T-helper 17 cell (primary cell): ENCODE results near the gene PPP2R2C. TPM values are rescaled to one million over a fixed set of nuclear protein-coding genes. Genes with fewer than 3 reads are reported as not detected.

ENCODE experiments used
- ATAC-seq: fragments of 150-1000 bp; cut with Tn5 transposase; 2 replicates; pipeline ENCODE4 v1.10.0; 2021; ENCODE audit warnings: mild to moderate bottlenecking, moderate library complexity
- DNase-seq, 3 donors: peaks; one replicate each; pipeline versions ENCODE4 v3.0.0 to v3.0.0-alpha.2; 2020 to 2021
- H3K9me3 ChIP-seq: one replicate; pipeline ENCODE4 v1.7.0; 2013; ENCODE audit warnings: low read length, mild to moderate bottlenecking; ENCODE audit not compliant: control insufficient read depth, poor library complexity, severe bottlenecking
- H3K27ac Mint-ChIP-seq: one replicate; pipeline ENCODE4 v1.8.0; 2022; ENCODE audit warnings: mild to moderate bottlenecking, moderate library complexity, mixed read lengths
- H3K27me3 Mint-ChIP-seq: one replicate; pipeline ENCODE4 v1.8.0; 2022; ENCODE audit warnings: mixed read lengths
- H3K36me3 Mint-ChIP-seq: one replicate; pipeline ENCODE4 v1.8.0; 2022; ENCODE audit warnings: low read depth, mixed read lengths
- H3K4me1 Mint-ChIP-seq: one replicate; pipeline ENCODE4 v1.8.0; 2022; ENCODE audit warnings: mild to moderate bottlenecking, mixed read lengths
- H3K4me3 Mint-ChIP-seq: one replicate; pipeline ENCODE4 v1.8.0; 2022; ENCODE audit warnings: mild to moderate bottlenecking, moderate library complexity, mixed read lengths
- total RNA-seq, 4 donors: library from RNA in 2 of 4; stranded (reverse) in 2 of 4; gene quantifications; one replicate each; pipeline ENCODE4 v1.2.3 and lab custom pipeline; 2022 to 2026

The PPP2R2C gene
- total RNA-seq, 2 donors from 2014 or later, result not detected

DNA sequence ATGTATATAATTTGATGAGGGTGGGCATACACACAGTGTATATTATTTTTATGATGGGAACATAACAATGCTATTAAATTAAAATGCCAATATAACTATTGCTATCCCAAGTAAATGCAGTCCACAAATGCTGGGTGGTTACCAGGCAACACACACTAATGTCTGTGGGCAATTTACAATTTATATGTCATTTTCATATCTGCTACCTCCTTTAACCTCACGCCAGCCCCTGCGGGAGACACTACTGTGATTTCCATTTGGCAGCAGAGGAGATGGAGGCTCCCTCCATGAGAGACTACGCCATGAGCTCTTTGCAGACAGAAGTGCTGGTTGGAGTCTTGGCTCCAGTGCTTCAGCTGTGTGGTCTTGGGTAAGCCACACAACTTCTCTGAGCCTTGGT is 87.9 kb downstream of the PPP2R2C start:
- H3K27ac Mint-ChIP-seq, result no peak overlapping the region
- H3K27me3 Mint-ChIP-seq, result peaks cover 42% of the 10 kb centered on the region
- H3K4me1 Mint-ChIP-seq, result peaks cover 5% of the 10 kb centered on the region
- no peak overlapping the region for H3K4me3 Mint-ChIP-seq
- no peaks in the 10 kb centered on the region for H3K9me3 ChIP-seq
- ATAC-seq (no peak), DNase-seq (no peak)
- peaks cover 6% of the 10 kb centered on the region for H3K36me3 Mint-ChIP-seq

DNA sequence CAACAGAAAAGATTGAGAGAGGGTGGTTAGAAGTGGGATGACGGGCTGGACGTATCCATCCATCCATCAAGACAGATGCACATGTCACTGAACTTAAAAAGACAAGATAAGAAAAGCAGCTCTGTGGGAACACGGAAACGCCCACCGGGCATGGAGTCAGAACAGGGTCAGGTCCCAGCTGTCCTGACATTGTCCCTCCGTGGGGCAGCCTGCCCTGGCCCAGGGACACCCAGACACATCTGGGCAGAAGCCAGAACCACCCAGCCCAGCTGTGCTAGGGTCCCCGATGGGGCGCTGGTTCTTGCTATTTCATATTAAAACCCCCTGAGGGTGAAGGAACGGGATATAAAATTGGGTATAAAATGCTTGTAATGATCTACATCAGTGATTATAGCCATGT is 88.5 kb downstream of the PPP2R2C start:
- no peaks in the 10 kb centered on the region for H3K9me3 ChIP-seq
- Mint-ChIP-seq H3K36me3 (peaks cover 6% of the 10 kb centered on the region), H3K27me3 (peaks cover 41% of the 10 kb centered on the region), H3K4me1 (peaks cover 4% of the 10 kb centered on the region), H3K27ac (no peak overlapping the region), H3K4me3 (no peak overlapping the region)
- ATAC-seq (no peak), DNase-seq (no peak)

DNA sequence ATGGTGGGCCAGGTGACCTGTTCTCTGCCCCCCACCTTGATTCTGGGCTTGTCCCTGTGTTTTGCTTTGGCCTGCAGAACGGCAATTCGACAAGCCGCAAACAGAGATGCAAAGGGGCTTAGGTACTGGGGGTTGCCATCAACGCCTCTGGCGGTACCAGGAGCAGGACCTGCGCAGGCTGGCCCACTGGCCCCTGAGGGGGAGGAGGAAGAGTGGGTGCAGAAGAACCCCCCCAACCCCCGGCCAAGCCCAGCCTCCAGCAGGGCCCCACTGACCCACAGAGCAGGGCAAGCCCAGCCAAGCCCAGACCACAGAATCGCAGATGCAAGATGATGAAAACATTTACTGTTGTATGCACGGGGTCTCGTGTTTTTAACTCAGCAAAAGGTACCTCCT is 89.4 kb downstream of the PPP2R2C start:
- Mint-ChIP-seq H3K4me1 (peaks cover 2% of the 10 kb centered on the region), H3K4me3 (no peak overlapping the region), H3K27ac (no peak overlapping the region), H3K27me3 (peaks cover 46% of the 10 kb centered on the region), H3K36me3 (peaks cover 6% of the 10 kb centered on the region)
- ATAC-seq (no peak), DNase-seq (no peak)
- H3K9me3 ChIP-seq, result no peaks in the 10 kb centered on the region

DNA sequence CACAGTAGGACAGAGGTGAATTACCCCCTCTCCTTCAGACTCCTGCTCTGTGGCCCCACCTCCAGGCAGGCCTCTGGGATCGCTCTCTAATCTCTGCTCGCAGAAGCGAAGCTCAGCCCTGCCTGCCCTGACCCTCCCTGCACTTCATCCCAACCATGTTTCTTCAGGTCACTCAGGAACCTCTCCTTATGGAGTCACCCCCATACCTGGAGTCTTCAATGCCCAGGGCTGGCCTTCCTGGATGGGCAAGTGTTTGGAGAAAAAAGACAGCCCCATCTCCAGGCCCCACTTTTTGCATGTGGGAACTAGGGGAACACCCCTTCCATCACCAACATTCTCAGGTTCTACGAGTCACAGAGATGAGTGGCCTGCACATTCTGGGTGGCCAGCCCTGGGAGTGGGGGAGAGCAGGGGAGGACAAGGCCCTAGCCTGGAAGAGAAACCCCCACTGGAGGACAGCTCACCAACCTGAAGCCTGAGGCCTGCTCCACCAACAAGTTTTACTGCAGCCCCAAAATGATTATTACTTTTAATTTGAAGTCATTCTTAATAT is 90.8 kb downstream of the PPP2R2C start:
- ATAC-seq (no peak), DNase-seq (no peak)
- Mint-ChIP-seq H3K36me3 (peaks cover 6% of the 10 kb centered on the region), H3K27ac (no peak overlapping the region), H3K27me3 (peaks cover 51% of the 10 kb centered on the region), H3K4me3 (no peak overlapping the region), H3K4me1 (peaks cover 2% of the 10 kb centered on the region)
- no peaks in the 10 kb centered on the region for H3K9me3 ChIP-seq

DNA sequence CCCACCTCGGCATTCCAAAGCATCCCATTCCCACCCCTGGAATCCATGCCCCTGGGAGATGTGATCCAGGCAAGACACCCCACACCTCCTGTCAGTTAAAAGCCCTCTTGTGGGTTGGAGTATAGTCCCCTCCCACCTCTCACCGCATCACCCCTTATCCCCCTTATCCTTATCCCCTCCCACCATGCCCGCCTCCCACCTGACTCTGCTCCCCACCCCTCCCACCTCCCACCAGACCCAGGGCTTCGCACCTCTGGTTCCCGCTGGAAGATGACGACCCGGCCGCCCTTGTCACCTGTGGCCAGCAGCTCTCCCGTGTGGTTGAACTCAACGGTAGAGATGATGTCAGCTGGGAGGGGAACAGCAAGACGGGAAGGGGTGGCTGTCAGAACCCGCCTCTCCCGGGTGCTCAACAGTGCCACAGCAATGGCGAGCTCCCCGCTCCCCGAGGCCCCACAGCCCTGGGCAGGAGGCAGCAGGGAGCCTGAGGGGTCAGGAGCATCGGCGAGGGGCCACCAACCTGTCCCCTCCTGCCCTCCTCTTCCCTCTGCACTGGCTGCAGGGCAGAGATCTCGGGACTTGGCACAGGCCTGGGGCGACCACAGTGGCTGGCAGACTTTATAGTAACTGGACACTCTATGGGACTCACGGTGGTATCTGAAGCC is 91.5 kb downstream of the PPP2R2C start:
- ATAC-seq (no peak), DNase-seq (no peak)
- Mint-ChIP-seq H3K4me1 (peaks cover 2% of the 10 kb centered on the region), H3K27ac (no peak overlapping the region), H3K36me3 (peaks cover 6% of the 10 kb centered on the region), H3K4me3 (no peak overlapping the region), H3K27me3 (peaks cover 47% of the 10 kb centered on the region)
- no peaks in the 10 kb centered on the region for H3K9me3 ChIP-seq

DNA sequence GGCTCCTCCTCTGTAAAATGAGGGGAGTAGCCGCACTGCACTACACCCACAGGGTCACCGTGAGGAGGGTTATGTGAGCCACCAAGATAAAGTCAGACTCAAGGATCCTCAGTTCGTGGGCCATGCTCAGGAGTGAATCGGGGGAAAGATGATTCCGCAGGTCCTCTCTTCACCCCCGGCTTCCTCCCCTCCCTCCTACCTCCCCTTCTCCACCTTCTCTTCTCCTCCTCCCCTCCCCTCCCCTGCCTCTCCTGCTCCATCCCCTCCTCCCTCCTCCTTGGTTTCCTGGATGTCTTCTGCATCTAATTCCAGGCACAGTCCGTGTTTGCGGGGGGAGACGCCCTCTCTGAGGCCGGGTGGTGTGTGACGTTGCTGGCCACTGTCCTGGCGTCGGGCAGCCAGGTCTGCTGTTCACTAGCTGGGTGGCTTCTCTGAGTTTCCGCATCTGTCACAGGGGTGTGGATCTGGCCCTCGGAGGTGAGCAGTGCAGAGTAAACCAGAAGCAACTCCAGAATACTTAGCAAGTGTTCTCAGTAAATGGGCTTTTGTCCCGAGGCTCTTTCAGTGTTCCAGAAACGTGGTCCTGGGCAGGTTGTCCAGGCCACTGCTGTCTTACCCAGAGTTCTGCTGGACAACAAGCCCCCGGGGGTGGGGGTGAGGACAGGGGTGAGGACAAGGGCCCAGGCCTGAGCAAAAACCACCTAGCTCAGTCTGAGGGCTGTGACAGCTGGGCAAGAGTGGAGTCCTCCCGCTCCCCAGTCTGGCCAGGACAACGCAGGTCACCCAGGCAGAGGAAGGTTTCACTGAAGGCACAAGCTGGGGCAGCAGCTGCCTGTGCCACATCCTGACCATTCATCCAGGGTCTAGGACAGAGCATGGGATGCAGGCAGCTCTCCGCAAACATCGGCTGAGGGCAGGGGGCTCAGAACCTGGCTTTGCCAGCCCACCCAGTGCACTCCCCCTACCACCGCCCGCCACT is 92.4 kb downstream of the PPP2R2C start:
- Mint-ChIP-seq H3K27me3 (peaks cover 44% of the 10 kb centered on the region), H3K36me3 (peaks cover 6% of the 10 kb centered on the region), H3K4me3 (no peak overlapping the region), H3K27ac (no peak overlapping the region), H3K4me1 (peaks cover 2% of the 10 kb centered on the region)
- DNase-seq, result no peak
- ATAC-seq, result no peak
- H3K9me3 ChIP-seq, result no peaks in the 10 kb centered on the region

DNA sequence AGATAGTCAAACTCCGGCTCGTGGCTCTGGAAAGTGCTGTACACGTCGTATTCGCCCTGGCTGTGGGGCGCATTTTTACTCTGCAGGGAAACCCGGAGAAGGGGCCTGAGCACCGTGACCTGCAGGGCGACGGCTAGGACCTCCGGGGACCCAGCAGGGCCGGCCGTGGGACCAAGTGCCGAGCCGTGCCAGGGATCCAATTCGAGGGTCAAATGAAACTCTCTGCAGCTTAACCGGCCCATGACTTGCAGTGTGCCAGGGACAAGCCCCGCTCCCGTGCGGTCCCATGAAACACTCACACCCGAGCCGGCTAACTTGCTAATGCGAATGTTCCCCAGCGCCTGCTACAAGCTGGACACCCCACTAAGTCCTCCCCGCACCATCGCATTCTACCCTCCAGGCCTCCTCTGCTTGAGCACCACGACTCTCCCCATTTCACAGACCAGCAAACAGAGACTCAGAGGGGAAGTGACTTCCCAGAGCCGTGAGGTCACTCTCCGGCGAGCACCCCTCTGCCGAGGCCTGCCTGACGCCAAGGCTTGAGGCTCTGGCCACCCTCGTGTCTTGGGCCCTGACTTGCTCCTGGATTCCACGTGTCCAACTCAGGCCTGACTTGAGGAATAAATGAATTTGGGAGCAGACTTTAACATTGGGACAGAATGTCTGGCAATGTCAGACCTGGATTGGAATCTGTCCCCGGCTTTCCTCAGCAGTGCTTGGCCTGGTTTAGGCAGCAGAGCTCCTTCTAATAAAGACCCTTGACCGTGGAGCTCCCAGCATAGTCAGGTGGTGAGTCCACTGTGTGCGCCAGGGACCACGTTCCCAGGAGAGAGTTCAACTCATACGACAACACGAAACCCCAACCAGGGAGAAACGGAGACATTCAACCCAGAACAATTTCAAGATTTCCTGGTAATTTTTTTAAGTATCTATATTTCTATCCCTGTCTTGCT is 93.6 kb downstream of the PPP2R2C start:
- no peak for ATAC-seq
- peaks cover 34% of the 10 kb centered on the region for H3K27me3 Mint-ChIP-seq
- H3K4me3 Mint-ChIP-seq, result no peak overlapping the region
- no peak for DNase-seq
- H3K9me3 ChIP-seq, result no peaks in the 10 kb centered on the region
- no peak overlapping the region for H3K27ac Mint-ChIP-seq
- H3K36me3 Mint-ChIP-seq, result peaks cover 6% of the 10 kb centered on the region
- peaks cover 2% of the 10 kb centered on the region for H3K4me1 Mint-ChIP-seq

DNA sequence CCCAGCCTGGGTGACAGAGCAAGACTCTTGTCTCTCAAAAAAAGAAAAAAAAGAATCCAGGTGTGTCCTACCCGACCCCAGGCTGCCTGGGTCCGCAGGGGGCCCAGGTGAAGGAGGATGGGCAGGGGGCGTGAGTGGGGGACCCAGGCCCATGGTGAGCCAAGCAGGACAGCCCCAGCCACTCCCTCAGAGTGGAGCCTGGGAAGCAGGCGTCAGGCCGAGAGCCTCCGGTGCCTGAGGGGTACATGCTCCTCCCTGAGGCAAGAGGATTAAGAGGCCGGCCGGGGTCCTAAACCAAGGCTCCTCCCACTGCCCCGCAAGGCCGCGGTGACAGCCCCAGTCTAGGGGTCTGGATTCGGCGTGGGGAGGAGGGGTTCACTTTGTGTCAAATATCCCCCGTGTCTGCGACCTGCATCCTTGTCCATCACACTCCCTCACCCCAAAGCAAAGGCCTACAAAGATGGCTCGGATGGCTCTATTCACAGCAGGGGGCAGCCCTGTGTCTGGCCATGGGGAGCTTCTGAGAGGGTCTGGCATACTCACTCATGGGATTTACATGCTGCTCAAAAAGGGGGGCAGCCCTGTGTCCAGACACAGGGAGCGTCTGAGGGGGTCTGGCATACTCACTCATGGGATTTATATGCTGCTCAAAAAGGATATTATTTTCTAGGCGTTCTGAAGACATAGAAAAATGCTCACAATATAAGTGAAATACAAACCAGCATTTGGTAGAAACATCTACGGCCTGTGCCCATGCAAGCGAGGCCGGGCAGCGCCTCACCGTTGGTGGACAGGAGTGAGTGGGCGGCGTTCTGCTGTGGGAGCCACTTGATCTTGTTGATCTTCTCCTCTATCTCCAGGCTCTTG is 94.6 kb downstream of the PPP2R2C start:
- Mint-ChIP-seq H3K4me1 (peaks cover 2% of the 10 kb centered on the region), H3K27ac (no peak overlapping the region)
- ATAC-seq, result no peak

DNA sequence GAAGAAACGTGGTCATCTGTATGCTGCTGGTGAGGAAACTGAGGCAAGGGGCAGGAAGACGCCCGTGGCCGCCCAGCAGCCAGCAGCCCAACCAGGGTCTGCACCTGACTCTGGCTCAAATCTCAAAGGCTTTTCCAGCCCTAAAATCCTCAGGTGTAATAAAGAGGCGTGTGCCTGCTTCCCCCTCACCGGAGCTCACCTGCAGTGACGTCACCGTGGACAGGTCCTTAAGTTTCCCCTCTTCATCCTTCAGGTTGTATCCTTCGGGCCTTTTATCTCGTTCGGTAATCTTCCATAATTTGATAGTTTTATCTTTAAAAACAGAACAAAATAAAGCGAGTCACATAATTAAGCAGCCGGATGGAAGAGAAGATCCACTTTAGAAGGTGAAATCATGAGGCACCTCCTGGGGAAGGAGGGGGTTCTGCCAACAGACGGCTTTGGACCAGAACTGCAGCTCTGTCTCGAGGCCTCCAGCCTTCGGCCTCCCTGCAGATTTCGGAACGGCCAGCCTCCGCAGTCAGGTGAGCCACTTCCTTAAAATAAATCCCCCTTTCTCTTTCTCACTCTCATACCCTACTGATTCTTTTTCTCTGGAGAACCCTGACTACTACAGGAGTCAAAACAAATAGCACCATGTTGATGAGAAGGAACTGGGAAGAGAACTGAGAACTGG is 96.7 kb downstream of the PPP2R2C start:
- H3K4me1 Mint-ChIP-seq, result no peaks in the 10 kb centered on the region
- DNase-seq, result no peak

More for the DNA sequence above, 94.6 kb downstream of the PPP2R2C start:
- Mint-ChIP-seq H3K36me3 (peaks cover 4% of the 10 kb centered on the region), H3K27me3 (peaks cover 28% of the 10 kb centered on the region), H3K4me3 (no peak overlapping the region)
- H3K9me3 ChIP-seq, result no peaks in the 10 kb centered on the region
- no peak for DNase-seq

DNA sequence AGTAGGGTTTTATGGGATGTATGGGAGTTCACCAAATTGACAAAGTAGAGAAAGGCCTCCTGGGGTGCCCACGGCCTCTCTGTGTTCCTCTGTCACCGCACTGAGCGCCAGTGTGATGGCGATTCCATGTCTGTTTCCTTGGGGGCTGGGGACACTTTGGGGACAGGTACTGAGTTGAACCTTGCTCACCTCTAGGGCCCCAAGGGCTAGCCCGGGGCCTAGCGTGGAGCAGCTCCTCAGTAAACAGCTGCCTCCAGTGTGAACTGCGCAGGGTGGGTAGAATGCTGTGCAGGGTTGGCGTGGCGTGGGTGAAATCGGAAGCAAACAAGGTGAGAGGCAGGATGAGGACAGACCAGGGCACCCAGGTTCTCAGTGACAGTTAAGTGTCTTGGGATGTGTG is 97.8 kb downstream of the PPP2R2C start:
- ATAC-seq (no peak), DNase-seq (no peak)
- H3K9me3 ChIP-seq, result no peaks in the 10 kb centered on the region
- Mint-ChIP-seq H3K36me3 (no peaks in the 10 kb centered on the region), H3K4me1 (no peaks in the 10 kb centered on the region), H3K27ac (no peak overlapping the region), H3K4me3 (no peak overlapping the region), H3K27me3 (peaks cover 23% of the 10 kb centered on the region)

More for the DNA sequence above, 96.7 kb downstream of the PPP2R2C start:
- no peaks in the 10 kb centered on the region for H3K9me3 ChIP-seq
- peaks cover 19% of the 10 kb centered on the region for H3K27me3 Mint-ChIP-seq
- H3K4me3 Mint-ChIP-seq, result no peak overlapping the region
- no peak for ATAC-seq
- H3K27ac Mint-ChIP-seq, result no peak overlapping the region
- no peaks in the 10 kb centered on the region for H3K36me3 Mint-ChIP-seq

DNA sequence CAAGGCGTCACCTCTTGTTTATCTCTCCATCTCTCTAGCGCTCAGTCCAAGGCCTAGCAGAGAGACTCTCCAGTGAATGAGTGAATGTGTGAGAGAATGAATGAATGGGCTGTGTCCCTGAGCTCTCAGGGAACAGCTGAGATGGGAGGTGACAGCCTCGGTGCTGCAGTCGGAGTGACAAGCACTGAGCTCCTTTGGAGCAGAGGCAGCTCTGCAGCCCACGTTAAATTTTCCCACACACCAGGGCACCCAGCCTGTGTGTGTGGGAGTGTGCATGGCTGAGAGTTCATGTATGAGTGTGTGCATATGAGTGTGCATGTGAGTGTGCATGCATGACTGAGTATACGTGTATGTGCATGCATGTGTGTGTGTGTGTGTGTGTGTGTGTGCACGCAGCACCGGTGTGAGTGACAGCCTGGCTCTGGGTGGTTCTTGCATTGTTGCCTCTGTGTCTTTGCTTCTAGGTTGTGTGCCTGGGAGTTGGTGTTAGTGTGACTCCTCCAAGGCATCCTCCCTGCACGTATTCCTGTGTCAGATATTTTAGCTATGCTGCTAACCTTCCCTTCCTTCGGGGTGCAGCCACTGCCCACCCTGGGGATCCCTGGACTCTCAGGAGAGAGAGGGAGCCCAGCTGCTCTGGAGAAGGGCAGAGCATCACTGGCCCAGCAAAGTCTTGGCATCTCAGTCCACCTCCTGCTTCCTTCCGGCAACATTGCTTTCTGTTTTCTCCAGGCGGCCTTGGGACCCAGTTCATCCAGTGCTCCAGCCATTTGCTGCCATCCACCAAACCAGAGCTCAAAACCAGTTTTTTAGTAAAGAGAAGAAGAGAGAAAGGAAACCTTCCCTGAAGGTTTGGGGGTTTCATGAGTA is 98.6 kb downstream of the PPP2R2C start:
- no peak for ATAC-seq
- no peak overlapping the region for H3K27ac Mint-ChIP-seq
- no peak overlapping the region for H3K4me3 Mint-ChIP-seq
- no peaks in the 10 kb centered on the region for H3K9me3 ChIP-seq
- H3K27me3 Mint-ChIP-seq, result peaks cover 19% of the 10 kb centered on the region
- DNase-seq, result no peak
- H3K4me1 Mint-ChIP-seq, result no peaks in the 10 kb centered on the region
- H3K36me3 Mint-ChIP-seq, result no peaks in the 10 kb centered on the region
